GM19025 (cell line): Measurements from ENCODE around the gene PSMD9.

ENCODE experiments used
- ATAC-seq: cut with Tn5 transposase; IDR thresholded peaks from one replicate; pipeline ENCODE4 v1.9.1; 2021; ENCODE audit warnings: mild to moderate bottlenecking, low read depth, moderate library complexity; ENCODE audit not compliant: unreplicated experiment

The PSMD9 gene

DNA sequence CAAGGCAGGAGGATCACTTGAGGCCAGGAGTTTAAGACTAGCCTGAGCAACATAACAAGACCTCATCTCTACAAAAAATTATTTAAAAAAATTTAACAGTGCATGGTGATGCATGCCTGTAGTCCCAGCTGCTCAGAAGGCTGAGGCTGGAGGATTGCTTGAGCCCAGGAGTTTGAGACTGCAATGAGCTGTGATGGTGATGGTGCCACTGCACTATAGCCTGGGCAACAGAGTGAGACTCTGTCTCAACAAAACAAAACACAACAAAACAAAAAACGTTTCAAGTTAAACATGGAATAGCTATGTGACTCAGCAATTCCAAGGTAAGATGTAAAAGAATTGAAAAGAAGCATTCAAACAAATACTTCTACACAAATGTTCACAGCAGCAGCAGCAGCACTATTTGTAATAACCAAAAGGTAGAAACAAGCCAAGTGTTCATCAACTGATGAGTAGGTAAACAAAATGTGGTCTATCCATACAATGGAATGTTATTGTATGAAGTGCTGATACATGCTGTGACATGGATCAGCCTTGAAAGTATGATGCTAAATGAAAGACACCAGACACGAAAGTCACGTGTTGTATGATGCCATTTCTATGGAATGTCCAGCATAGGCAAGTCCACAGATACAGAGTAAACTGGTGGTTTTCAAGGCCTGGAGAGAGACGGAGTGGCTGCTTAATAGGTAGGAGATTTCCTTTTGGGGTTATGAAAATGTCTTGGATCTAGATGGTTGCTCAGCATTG is 61.2 kb downstream of the PSMD9 start:
- no peak for ATAC-seq

GRCh38 chr12:121953117-121953692 is 64.6 kb downstream of the PSMD9 start:
- no peak for ATAC-seq

GRCh38 chr12:121953695-121954094 is 65.1 kb downstream of the PSMD9 start:
- ATAC-seq: no peak

- no peak for ATAC-seq
Measured at GRCh38 chr12:121955258-121956237, 67.0 kb downstream of the PSMD9 start.

DNA sequence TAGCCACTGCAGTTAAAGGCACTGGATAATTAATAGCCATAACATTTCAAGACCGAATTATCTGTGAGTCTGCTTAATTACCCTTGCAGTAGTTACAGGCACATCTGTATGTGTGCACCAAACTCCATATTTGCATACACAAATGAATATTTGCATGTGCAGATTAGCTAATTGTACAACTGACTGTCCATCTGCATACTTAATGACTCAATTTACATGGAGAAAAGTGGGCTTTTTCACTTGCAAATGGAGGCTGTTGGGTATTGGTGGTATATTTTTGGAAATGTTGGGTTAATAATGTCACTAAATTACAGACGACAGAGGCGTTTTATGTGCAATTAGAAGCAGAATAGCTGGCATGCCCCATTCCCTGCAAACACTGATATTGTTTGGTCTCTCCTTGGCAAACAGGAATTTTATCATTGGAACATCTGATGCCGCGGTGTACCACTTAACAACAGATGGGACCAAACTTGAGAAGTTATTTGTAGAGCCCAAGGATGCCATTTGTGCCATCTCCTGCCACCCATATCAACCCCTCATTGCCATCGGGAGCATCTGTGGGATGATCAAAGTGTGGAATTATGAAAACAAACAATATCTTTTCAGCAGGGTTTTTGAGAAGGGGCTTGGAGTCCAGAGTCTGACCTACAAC is 69.4 kb downstream of the PSMD9 start:
- no peak for ATAC-seq

- no peak for ATAC-seq
Measured at GRCh38 chr12:121958541-121959240, 70.1 kb downstream of the PSMD9 start.

- no peak for ATAC-seq
Measured at GRCh38 chr12:121960541-121960940, 72.0 kb downstream of the PSMD9 start.

DNA sequence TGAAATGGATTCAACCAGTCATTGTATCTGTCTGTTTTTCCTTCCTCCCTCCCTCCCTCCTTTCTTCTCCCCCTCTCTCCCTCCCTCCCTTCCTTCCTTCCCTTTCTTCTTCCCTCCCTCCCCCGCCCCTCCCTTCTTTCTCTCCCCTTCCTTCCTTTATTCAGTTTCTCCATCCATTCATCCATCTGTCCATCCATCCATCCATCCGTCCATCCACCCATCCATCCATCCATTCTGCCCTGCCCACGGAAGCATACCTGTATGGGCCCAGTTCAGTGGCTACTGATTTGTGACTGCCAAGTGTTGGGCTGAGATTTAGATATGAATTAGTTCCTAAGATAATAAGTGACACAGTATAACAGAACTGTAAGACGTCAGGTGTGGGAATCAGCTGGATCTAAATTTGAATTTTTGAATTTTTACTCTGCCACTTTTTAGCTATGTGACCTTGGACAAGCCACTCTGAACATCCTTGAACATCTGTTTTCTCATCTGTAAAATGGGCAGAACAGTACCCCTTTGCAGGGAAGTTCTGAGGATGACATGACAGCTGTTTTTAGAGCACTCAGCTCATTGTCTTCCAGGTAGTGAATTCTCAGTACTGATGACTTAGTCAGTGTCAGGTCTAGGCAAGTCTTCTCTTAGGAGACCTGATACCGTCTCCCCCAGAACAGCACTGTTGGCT is 72.7 kb downstream of the PSMD9 start:
- ATAC-seq: no peak

GRCh38 chr12:121963341-121964018 is 74.9 kb downstream of the PSMD9 start:
- ATAC-seq: no peak

GRCh38 chr12:121964813-121965643 is 76.4 kb downstream of the PSMD9 start:
- no peak for ATAC-seq

- ATAC-seq: no peak
Measured at GRCh38 chr12:121966959-121967358, 78.4 kb downstream of the PSMD9 start.
